HEK293 (cell line): ENCODE results near the gene SPATA2L.

ENCODE experiments used
- CTCF ChIA-PET: fragments of 350-600 bp; formaldehyde crosslinking; extraction: SDS; loops from one replicate; lab custom pipeline; 2021; ENCODE audit warnings: antibody characterized with exemption; lab: Yijun Ruan, JAX
- POLR2A ChIA-PET: fragments of 300-600 bp; formaldehyde crosslinking; extraction: SDS; loops from one replicate; lab custom pipeline; 2020; ENCODE audit warnings: antibody characterized with exemption, inconsistent platforms; lab: Yijun Ruan, JAX
- H3K27ac ChIP-seq: fragments of 200-500 bp; sonication (Bioruptor generic); 2 replicates; pipeline ENCODE4 v1.5.1; 2014; ENCODE audit warnings: low read depth, low read length, control low read depth, inconsistent platforms; ENCODE audit errors: extremely low read depth
- H3K36me3 ChIP-seq, 2 experiments: fragments of 200-500 bp in 1 of 2; sonication (Bioruptor generic) in 1 of 2; 1 replicate in 1 of 2; 2 replicates in 1 of 2; pipeline ENCODE4 v1.5.1; 2014 to 2017; ENCODE audit warnings: inconsistent platforms in 2 of 2, low read length in 2 of 2; ENCODE audit not compliant: control insufficient read depth in 2 of 2, insufficient read depth in 1 of 2
- H3K4me1 ChIP-seq: fragments of 200-500 bp; sonication (Bioruptor generic); 2 replicates; pipeline ENCODE4 v1.5.1; 2014; ENCODE audit warnings: mild to moderate bottlenecking, low read length, inconsistent platforms; ENCODE audit not compliant: control insufficient read depth, insufficient read depth
- H3K4me3 ChIP-seq: 2 replicates; pipeline ENCODE4 v1.5.1; 2011; ENCODE audit warnings: low read depth, mild to moderate bottlenecking, control low read depth, low read length, moderate library complexity
- H3K9me3 ChIP-seq: fragments of 200-500 bp; sonication (Bioruptor generic); 2 replicates; pipeline ENCODE4 v1.5.1; 2014; ENCODE audit warnings: low read depth, low read length, inconsistent platforms; ENCODE audit not compliant: control insufficient read depth, insufficient read depth
- ATF2 ChIP-seq: fragments of 450-650 bp; formaldehyde crosslinking; IDR thresholded peaks from 2 replicates; pipeline ENCODE4 v1.5.1; 2016; ENCODE audit warnings: missing biosample characterization, missing genetic modification characterization, low read depth
- BCL11A ChIP-seq: fragments of 450-650 bp; formaldehyde crosslinking; IDR thresholded peaks from 2 replicates; pipeline ENCODE4 v1.5.1; 2016; ENCODE audit warnings: low read depth, missing biosample characterization, missing genetic modification characterization
- GLIS1 ChIP-seq: fragments of 450-650 bp; formaldehyde crosslinking; IDR thresholded peaks from 2 replicates; pipeline ENCODE4 v1.5.1; 2016; ENCODE audit warnings: missing biosample characterization, missing genetic modification characterization
- IKZF3 ChIP-seq: fragments of 450-650 bp; IDR thresholded peaks from 2 replicates; pipeline ENCODE4 v1.5.0; 2018; ENCODE audit warnings: missing biosample characterization, mild to moderate bottlenecking, missing genetic modification characterization, moderate library complexity
- KLF1 ChIP-seq: fragments of 450-650 bp; formaldehyde crosslinking; IDR thresholded peaks from 2 replicates; pipeline ENCODE4 v1.5.1; 2016; ENCODE audit warnings: missing biosample characterization, missing genetic modification characterization
- KLF9 ChIP-seq: fragments of 450-650 bp; formaldehyde crosslinking; IDR thresholded peaks from 2 replicates; pipeline ENCODE4 v1.5.1; 2016; ENCODE audit warnings: missing biosample characterization, missing genetic modification characterization, low read depth
- SALL2 ChIP-seq: fragments of 450-650 bp; formaldehyde crosslinking; IDR thresholded peaks from 2 replicates; pipeline ENCODE4 v1.5.0; 2017; ENCODE audit warnings: missing biosample characterization, mild to moderate bottlenecking, missing genetic modification characterization, borderline replicate concordance
- WT1 ChIP-seq: fragments of 450-650 bp; formaldehyde crosslinking; IDR thresholded peaks from 2 replicates; pipeline ENCODE4 v1.5.1; 2016; ENCODE audit warnings: missing biosample characterization, missing genetic modification characterization
- ZBTB20 ChIP-seq: fragments of 450-650 bp; formaldehyde crosslinking; IDR thresholded peaks from 2 replicates; pipeline ENCODE4 v1.5.1; 2016; ENCODE audit warnings: missing biosample characterization, missing genetic modification characterization
- ZBTB21 ChIP-seq: fragments of 450-650 bp; formaldehyde crosslinking; IDR thresholded peaks from 2 replicates; pipeline ENCODE4 v1.5.1; 2017; ENCODE audit warnings: missing biosample characterization, missing genetic modification characterization
- ZBTB8A ChIP-seq: fragments of 450-650 bp; formaldehyde crosslinking; IDR thresholded peaks from 2 replicates; pipeline ENCODE4 v1.5.1; 2016; ENCODE audit warnings: missing biosample characterization, missing genetic modification characterization
- ZNF138 ChIP-seq: fragments of 450-650 bp; formaldehyde crosslinking; IDR thresholded peaks from 2 replicates; pipeline ENCODE4 v1.5.1; 2016; ENCODE audit warnings: missing biosample characterization, missing genetic modification characterization, borderline replicate concordance
- ZNF214 ChIP-seq: fragments of 450-650 bp; formaldehyde crosslinking; IDR thresholded peaks from 2 replicates; pipeline ENCODE4 v1.5.1; 2017; ENCODE audit warnings: missing biosample characterization, mild to moderate bottlenecking, missing genetic modification characterization, borderline replicate concordance
- ZNF223 ChIP-seq: fragments of 450-650 bp; formaldehyde crosslinking; IDR thresholded peaks from 2 replicates; pipeline ENCODE4 v1.5.1; 2016; ENCODE audit warnings: missing biosample characterization, missing genetic modification characterization
- ZNF302 ChIP-seq: fragments of 450-650 bp; formaldehyde crosslinking; IDR thresholded peaks from 2 replicates; pipeline ENCODE4 v1.5.1; 2016; ENCODE audit warnings: missing biosample characterization, missing genetic modification characterization, low read depth
- ZNF366 ChIP-seq: fragments of 450-650 bp; formaldehyde crosslinking; conservative IDR thresholded peaks from 2 replicates; pipeline ENCODE4 v1.5.1; 2016; ENCODE audit warnings: missing biosample characterization, missing genetic modification characterization
- ZNF426 ChIP-seq: fragments of 450-650 bp; formaldehyde crosslinking; IDR thresholded peaks from 2 replicates; pipeline ENCODE4 v1.5.1; 2017; ENCODE audit warnings: missing biosample characterization, missing genetic modification characterization, mild to moderate bottlenecking, inconsistent platforms, moderate library complexity
- ZNF544 ChIP-seq: fragments of 450-650 bp; formaldehyde crosslinking; IDR thresholded peaks from 2 replicates; pipeline ENCODE4 v1.5.0; 2017; ENCODE audit warnings: missing biosample characterization, missing genetic modification characterization
- ZNF623 ChIP-seq: fragments of 450-650 bp; formaldehyde crosslinking; IDR thresholded peaks from 2 replicates; pipeline ENCODE4 v1.5.1; 2016; ENCODE audit warnings: missing biosample characterization, missing genetic modification characterization
- ZNF747 ChIP-seq: fragments of 450-650 bp; formaldehyde crosslinking; IDR thresholded peaks from 2 replicates; pipeline ENCODE4 v1.5.1; 2016; ENCODE audit warnings: missing biosample characterization, missing genetic modification characterization
- ZNF837 ChIP-seq: fragments of 450-650 bp; formaldehyde crosslinking; IDR thresholded peaks from 2 replicates; pipeline ENCODE4 v1.5.1; 2016; ENCODE audit warnings: missing biosample characterization, missing genetic modification characterization

Gene SPATA2L

GRCh38 chr16:89720551-89720812 lies 19.0 kb upstream of the SPATA2L start:
- Histone ChIP-seq H3K4me3 (peak overlapping the region; percentile 70), H3K36me3 (peaks cover 11 to 36% of the 10 kb centered on the region in 2 experiments; a peak in 2 of 3 replicates), H3K9me3 (no peaks in the 10 kb centered on the region), H3K27ac (peak overlapping the region; percentile 67), H3K4me1 (peaks cover 5% of the 10 kb centered on the region; the same call in 1 of the 2 replicates)
- TF ChIP-seq ZBTB20 (tag by site-specific recombination) = peak; percentile 85
- TF ChIP-seq IKZF3 (tag by site-specific recombination) = 0 out of 2 replicates have a peak, but pooled peaks have one; percentile 61
- no peak for TF ChIP-seq ZNF214 (tag by site-specific recombination)
- TF ChIP-seq ZBTB8A (tag by site-specific recombination) = peak; percentile 73
- TF ChIP-seq ZBTB21 = no peak
- TF ChIP-seq ZNF837 (tag by site-specific recombination) = no peak
- TF ChIP-seq KLF9 (tag by site-specific recombination) = no peak
- no peak for TF ChIP-seq GLIS1 (tag by site-specific recombination)
- no peak for TF ChIP-seq ATF2
- no peak for TF ChIP-seq ZNF747 (tag by site-specific recombination)
- no peak for TF ChIP-seq ZNF426 (tag by site-specific recombination)
- CTCF ChIA-PET = interaction anchor here (0.7 to 1.5 kb wide), 3 partner anchors 14 to 153 kb away, joined by 3 to 10 read pairs (median 3); partner anchors contain the start of gene TCF25
- POLR2A ChIA-PET = interaction anchor here (1.5 to 1.9 kb wide), 2 partner anchors 14 to 20 kb away, joined by 6 to 12 read pairs; no protein-coding TSS in a partner anchor

- no peak overlapping the region for H3K27ac ChIP-seq
- POLR2A ChIA-PET = interaction anchor here (0.7 to 1.1 kb wide), 2 partner anchors 10 to 11 kb away, joined by 3 to 4 read pairs; no protein-coding TSS in a partner anchor
- no peaks in the 10 kb centered on the region for H3K9me3 ChIP-seq
- H3K36me3 ChIP-seq = peaks cover 0 to 29% of the 10 kb centered on the region in 2 experiments; a peak in 2 of 3 replicates
- no peak overlapping the region for H3K4me3 ChIP-seq
- peaks cover 5% of the 10 kb centered on the region; the same call in 1 of the 2 replicates for H3K4me1 ChIP-seq
- CTCF ChIA-PET = interaction anchor here (0.6 to 0.7 kb wide), 3 partner anchors 12 to 155 kb away, joined by 3 read pairs; partner anchors contain the start of gene TCF25
- peak; percentile 91 for TF ChIP-seq ZNF623 (tag by site-specific recombination)
- peak; percentile 72 for TF ChIP-seq KLF1 (tag by site-specific recombination)
- no peak for TF ChIP-seq ZNF544
Observed at GRCh38 chr16:89717688-89718505, 16.4 kb upstream of the SPATA2L start.

GRCh38 chr16:89716916-89717687 lies 15.6 kb upstream of the SPATA2L start:
- CTCF ChIA-PET = interaction anchor here (0.6 to 3.0 kb wide), 3 partner anchors 11 to 156 kb away, joined by 3 to 18 read pairs (median 3); partner anchors contain the start of gene TCF25
- no peaks in the 10 kb centered on the region for H3K4me1 ChIP-seq
- H3K4me3 ChIP-seq = no peak overlapping the region
- no peak overlapping the region for H3K27ac ChIP-seq
- H3K36me3 ChIP-seq = peaks cover 0 to 28% of the 10 kb centered on the region in 2 experiments; a peak in 2 of 3 replicates
- POLR2A ChIA-PET = interaction anchor here (0.7 to 1.1 kb wide), 2 partner anchors 9 to 11 kb away, joined by 3 to 4 read pairs; no protein-coding TSS in a partner anchor
- TF ChIP-seq ZNF302 (no peak), ZNF366 (tag by site-specific recombination) (no peak), BCL11A (tag by site-specific recombination) (no peak), ZNF223 (tag by site-specific recombination) (no peak), WT1 (tag by site-specific recombination) (no peak), ZNF138 (tag by site-specific recombination) (no peak), SALL2 (tag by site-specific recombination) (no peak)
- TF ChIP-seq, all 188 proteins: peak for 0
- H3K9me3 ChIP-seq = no peaks in the 10 kb centered on the region
